HG03439 (cell line): ENCODE results near the gene ATRX.
"Not testable (repeated sequence)": the region's sequence is repeated elsewhere in the genome, so short reads cannot be mapped to it uniquely, and the experiment has no call there.

Experiments
- ATAC-seq: cut with Tn5 transposase; IDR thresholded peaks from one replicate; pipeline ENCODE4 v1.9.1; 2021; ENCODE audit warnings: mild to moderate bottlenecking, moderate library complexity; ENCODE audit not compliant: unreplicated experiment

The ATRX gene

DNA sequence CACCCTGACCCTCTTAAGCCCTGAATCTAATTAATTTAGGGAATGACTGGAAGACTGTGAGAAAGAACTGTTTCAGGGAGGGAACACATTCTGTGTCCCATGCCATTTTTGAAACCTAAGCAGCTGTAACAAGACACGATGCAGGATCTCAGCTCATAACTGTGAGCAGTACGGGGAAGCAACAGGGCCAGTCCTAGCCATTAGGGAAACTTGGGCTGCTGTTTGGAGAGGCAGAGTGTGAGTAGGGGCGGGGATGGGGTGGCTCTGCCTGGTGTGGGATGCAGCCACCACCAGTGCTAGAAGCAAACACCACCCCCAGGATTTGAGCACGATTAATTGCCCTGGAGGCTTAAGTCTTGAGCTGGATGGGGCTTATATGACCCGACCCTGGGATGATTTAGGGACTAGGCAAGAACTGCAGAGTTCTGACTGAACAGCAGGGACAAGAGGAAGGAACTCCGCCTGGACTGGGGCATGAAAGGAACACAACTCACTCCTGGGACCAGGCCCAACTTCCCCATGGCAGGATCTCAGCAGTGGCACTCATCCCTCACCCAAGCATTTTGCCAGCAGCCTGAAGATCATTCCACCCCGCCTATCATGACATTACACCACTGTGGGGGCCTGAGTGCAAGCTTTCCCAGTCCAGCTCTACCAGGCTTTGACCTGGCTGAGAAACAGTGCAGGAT is 43.1 kb downstream of the ATRX start:
- no peak for ATAC-seq

DNA sequence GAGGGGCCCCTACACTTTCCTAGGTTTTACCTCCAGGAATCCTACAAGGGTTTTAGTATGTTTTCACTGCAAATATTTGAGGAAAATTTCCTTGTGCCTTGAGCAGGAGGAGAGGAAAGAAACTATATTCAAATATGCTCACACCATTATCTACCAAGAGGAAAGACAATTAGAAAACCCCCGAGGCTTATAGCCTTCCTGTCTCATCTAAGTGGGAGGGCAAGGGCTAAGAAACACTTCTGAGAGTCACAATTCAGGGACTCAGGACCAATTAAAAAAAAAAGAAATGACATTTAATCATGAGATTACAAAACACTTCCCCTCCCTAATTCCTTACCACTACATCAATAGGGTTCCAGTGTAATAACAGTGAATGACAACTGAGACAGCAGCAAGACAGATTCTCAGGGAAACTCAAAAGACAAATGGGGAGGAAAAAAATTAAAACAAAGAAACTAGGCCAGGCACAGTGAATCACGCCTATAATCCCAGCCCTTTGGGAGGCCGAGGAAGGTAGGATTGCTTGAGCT is 45.6 kb downstream of the ATRX start:
- ATAC-seq: no peak

DNA sequence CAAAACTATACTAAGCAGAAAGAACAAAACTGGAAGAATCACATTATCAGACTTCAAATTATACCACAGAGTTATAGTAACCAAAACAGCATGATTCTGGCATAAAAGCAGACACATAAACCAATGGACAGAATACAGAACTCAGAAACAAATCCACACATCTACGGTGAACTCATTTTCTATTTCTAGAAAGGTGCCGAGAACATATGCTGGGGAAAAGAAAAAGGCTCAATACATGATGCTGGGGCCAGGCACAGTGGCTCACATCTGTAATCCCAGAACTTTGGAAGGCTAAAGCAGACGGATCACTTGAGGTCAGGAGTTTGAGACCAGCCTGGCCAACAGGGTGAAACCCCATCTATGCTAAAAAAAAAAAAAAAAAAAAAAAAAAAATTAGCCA is 52.7 kb downstream of the ATRX start:
- no peak for ATAC-seq

DNA sequence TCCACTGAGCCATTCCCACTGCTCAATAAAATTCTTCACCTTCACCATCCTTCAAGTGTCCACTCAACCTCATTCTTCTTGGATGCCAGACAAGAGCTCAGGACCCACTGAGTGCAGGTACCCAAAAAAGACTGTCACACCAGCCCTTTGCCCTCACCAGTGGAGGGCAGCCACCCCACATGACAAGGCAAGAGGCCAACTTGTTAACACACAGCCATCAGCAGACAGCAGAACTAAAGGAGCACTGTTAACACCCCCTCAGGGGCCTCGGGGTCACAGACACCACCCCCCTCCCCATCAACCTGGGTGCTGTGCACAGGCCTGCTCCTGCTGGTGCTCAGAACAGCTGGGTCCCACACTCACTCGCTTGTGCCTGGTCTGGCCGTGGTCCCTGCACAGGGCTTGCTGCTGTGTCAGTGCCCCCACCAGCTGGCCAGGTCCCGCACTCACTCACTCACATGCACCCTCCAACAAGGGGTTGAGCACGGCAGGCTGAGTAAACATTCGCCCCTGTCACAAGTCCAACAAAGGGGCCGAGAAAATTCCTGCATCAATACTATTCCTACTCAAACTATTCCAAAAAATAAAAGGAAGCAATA is 54.1 kb downstream of the ATRX start:
- ATAC-seq: no peak

DNA sequence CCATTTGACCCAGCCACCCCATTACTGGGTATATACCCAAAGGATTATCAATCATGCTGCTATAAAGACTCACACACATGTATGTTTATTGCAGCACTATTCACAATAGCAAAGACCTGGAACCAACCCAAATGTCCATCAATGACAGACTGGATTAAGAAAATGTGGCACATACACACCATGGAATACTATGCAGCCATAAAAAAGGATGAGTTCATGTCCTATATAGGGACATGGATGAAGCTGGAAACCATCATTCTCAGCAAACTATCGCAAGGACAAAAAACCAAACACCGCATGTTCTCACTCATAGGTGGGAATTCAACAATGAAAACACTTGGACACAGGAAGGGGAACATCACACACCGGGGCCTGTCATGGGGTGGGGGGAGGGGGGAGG is 59.9 kb downstream of the ATRX start:
- not testable (repeated sequence) for ATAC-seq

DNA sequence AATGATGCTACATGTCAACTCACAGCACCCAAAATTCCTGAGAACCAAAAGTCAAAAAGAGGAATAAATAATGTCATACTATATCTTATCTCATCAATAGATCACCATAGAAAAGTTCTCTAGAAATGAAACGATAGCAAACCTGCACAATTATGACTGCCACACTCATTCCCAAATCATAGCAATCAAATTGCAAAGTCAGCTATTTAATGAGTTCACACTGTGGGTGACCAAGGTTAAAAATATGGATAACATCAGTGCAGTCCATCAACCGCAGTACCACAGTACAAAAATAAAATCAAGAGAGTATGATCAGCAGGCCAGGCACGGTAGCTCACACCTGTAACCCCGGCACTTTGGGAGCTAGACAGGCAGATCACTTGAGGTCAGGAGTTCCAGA is 62.3 kb downstream of the ATRX start:
- ATAC-seq: no peak

DNA sequence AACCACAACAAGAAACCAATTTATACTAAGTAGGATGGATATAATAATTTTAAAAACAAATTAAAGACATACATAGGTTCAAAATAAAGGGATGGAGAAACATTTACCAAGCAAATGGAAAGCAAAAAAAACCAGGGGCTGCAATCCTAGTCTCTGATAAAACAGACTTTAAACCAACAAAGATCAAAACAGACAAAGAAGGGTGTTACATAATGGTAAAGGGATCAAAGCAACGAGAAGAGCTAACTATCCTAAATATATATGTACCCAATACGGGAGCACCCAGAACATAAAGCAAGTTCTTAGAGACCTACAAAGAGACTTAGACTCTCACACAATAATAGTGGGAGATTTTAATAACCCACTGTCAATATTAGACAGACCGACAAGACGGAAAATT is 66.6 kb downstream of the ATRX start:
- no peak for ATAC-seq

DNA sequence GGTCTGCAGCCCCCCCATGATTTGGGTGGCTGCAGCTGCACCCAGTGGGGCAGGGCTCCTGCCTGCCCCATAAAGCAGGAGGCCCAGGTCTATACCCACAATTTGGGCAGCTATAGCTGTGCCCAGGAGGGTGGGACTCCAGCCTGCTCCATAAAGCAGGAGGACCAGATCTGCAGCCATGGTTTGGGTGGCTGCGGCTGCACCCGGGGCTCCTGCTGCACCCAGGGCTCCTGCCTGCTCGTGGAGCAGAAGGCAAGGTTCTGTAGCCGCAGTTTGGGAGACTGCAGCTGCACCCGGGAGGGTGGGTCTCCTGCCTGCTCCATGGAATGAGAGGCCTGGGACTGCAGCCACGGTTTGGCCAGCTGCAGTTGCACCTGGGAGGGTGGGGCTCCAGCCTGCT is 81.1 kb downstream of the ATRX start:
- ATAC-seq: no peak

DNA sequence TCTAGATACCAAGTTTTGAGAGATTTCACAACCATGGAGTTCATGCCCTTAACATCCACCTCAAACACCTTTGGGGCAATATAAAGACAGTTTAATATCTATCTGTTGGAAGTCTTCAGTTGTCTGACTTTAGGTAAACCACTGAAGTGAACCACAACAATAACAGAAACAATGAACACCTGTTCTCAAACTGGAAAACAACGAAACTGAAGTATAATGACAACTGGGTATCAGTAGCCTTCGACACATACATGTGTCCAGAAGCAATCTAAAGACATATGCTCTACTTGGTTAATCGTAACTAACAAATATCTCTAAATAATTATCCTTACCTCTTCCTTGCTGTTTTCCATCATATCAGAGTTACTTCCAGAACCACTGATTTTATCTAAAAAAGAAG is 87.8 kb downstream of the ATRX start:
- no peak for ATAC-seq

DNA sequence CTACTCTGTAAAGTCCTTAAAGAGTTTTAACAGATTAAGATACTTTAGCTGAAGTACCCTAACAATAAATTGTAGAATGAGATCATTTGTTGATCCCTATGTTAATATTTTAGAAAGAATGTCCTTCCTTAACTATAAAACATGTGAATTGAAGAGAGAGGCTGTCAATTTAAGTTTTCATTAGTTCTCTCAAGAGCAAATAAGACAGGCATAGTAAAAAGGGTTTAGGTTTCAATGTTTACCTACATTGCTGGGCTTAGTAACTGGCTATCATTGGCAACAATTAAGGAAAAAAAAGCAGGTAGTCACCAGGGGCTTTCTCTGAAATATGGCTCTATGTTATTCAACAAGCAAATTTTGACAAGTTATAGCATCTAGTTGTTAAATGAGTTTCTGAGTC is 91.5 kb downstream of the ATRX start:
- ATAC-seq: no peak

DNA sequence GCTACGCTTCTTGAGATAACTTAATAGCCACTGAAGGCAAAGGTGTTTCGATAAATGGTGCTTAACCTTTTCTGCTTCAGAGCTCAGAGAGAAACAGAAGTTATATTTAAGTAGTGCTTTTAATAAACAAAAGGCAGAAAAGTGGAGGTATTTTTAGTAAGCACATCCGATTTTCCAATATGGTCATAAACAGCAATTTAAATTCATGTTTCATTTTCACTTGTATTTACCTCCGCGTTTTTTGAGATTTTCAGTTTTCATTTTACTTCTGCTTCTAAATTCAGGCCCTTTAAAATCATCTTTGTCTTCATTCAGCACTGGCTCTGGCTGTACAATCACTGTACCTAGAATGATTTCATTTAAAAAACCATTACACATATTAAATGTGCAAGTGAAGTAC is 92.4 kb downstream of the ATRX start:
- peak; percentile 76 for ATAC-seq

DNA sequence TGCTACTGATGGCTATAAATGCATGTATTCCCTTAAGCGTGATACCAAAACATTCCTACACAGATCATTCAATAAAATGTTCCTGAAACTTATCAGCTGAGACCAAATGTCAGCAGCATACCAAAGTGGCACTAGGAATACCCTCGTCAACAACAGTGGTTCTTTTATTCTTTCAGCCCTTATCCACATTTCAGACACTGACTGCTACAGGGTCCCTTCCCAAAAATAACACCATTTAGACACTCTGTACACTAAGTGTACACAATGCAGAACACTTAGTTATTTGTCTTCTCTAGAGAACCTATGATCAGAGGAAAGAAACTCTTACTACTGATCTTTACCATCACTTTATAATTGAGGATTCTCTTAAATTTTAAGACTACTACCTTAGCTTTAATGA is 94.1 kb downstream of the ATRX start:
- no peak for ATAC-seq

DNA sequence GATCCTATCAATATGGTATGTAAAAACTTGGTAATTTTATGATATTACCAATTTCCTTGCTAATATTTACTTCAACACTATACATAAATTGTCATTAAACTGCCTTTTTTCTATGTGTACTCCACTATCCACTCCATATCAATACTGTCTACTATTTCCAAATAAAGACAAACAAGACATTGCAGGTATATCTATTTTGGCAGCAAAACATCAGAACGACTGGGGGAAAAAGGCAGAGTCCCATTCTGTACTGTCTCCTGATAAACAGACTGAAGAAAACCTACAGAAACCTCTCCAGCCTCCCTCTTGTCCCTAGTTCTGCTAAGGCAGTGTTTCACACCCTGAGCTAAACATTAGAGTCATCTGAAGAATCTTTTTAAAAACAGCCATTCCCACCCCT is 96.6 kb downstream of the ATRX start:
- ATAC-seq: no peak

DNA sequence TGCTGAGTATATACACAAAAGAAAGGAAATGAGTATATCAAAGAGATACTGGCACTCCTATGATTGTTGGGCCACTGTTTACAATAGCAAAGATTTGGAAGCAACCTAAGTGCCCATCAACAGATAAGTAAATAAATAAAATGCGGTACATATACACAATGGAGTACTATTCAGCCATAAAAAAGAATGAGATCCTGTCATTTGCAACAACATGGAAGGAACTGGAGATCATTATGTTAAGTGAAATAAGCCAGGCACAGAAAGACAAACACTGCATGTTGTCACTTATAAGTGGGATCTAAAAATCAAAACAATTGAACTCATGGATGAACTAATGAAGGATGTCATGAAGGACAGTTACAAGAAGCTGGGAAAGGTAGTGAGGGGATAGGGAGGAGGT is 100.3 kb downstream of the ATRX start:
- ATAC-seq: not testable (repeated sequence)

DNA sequence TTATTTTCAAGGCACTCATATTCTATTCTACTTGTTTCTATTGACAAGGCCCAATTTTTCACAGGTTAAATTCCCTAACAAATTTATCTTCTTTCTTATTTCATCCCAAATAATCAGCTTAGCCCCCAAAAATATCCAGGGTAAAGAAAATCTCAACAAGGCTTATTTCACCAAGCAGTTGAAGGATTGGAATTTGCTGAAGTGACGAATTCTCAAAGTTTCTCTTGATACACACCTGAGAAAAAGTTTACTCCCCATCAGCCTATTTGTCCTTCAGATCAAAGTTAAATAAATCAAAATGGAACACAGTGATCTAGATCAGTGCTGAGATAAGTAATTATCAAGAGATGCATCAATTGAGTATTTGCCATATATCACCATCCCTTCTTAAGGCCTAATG is 106.9 kb downstream of the ATRX start:
- ATAC-seq: no peak

DNA sequence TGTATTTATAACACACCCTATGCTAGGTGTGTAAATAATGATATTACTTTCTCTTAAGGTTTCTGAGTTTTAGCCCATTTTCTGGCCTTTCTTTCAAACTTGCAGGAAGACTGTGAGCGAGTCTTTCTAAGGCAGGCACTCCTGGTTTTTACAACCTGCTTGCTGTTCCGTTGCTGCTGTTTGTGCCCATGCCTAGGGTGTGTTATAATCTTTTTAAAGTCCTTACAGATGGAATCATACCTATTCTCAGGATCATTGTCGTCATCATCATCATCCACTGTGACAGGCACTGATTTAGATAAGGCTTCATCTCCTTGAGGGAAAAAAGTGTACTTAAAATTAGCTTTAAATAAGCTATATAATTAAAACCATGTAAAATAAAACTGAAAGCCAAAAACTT is 110.0 kb downstream of the ATRX start:
- ATAC-seq: no peak

DNA sequence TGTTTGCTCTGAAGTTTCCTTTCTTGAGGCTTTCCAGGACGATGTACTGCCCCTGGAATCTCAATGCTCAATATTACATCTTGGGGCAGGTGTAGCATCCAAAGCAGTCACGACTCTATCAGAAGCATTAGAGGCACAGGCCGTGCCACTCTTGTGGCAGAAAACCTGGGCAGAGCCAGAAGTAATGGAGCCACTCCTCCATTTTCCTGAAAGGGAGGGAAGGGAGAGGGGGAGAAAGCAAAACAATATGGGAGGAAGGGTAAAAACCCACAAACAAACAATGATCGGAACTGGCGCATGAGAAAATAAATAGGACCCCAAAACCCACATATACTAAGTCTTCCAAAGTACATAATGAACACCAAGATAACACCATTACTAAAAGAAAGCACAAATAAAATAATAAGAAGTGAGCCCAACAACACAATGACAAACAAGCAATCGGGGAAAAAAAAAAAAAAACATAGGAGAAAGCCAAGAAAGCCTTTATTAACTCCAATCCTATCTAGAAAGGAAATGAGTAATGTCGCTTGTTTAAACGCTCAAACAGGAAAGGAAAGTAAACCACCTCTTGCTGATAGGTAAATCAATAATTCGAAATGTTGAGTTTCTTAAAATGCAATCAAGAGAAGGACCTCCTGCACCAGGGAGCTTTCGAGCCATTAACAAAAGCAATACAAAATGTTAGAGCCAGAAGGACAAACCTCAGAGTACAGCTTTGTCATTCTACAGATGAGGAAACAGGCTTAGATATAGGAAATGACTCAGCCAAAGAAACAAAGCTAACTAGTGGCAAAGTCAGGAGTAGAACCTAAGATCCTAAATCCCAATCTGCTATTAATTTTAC is 117.4 kb downstream of the ATRX start:
- ATAC-seq: no peak

DNA sequence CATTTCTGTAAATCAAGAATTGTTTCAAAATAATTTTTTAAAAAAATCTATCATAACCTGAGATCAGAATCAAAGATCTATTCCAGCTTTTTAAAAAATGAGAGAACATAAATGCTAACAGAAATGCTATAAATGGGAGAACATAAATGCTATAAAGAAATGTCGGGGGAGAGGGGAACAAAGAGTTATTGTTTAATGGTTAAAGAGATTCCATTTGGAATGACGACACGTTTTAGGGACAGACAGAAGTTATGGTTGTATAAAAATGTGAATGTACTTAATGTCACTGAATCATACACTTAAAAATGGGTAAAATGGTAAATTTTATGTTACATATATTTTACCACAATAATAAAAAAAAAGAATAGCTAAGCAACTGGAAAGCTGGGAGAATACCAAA is 127.1 kb downstream of the ATRX start:
- no peak for ATAC-seq

DNA sequence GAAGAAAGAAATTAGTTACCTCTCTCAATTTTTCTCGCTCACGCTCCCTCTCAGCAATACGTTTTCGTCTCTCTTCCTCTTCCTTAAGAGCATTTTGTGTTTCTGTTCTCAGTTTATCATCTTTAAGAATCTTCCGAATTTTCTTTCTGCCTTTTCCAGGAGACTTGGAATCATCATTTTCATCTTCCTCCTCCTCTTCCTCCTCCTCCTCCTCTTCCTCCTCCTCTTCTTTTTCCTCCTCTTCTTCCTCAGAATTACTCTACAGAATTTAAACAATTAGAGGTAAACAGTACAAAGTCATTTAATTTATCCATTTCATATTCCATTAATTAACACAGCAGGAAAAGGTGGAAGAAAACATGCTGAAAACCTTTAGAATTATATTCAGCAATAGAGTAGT is 133.9 kb downstream of the ATRX start:
- ATAC-seq: no peak

DNA sequence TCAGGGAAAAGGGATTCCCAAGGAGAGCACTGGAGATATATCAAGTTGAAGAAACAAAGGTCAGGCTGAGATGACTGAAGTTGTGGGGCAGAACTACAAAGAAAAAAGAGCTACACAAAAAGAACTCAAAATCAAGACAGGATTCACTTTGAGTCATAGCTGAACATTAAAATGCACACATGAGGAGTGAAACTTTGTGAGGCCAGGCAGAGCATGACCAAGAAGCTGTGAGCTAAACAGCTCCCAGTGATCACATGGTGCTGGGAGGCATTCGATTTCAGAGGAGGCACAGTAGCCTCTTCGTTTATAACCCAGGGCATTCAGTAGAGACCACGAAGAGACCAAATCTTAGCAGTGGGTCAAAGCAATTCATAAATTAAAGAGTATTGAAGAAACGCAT is 145.3 kb downstream of the ATRX start:
- no peak for ATAC-seq

DNA sequence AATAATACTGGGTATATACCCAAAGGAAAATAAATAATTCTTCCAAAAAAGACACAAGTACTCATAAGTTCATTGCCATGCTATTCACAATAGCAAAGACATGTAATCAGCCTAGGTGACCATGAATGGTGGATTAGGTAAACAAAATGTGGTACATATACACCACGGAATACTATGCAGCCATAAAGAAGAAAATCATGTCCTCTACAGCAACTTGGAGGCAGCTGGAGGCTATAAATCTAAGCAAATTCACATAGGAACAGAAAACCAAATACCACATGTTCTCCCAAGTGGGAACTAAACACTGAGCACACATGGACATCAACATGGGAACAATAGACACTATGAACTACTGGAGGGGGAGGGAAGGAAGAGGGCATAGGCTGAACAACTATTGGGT is 146.2 kb downstream of the ATRX start:
- ATAC-seq: no peak

DNA sequence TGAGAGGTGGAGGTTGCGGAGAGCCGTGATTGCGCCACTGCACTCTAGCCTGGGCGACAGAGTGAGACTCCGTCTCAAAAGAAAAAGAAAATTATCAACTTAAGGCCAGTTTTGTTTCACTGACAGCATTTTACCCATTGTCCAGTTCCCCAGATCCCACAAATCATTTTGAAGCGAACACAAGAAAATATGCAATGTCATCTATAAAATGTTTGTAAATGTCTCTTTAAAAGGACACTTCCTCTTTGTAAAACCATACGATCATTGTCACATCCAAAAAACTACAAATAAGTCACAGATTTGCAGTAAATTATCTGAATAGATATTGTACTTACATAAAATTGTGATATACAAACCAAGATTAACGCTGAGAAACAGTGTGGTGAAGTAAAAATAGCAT is 147.6 kb downstream of the ATRX start:
- ATAC-seq: no peak
